Neural progenitor cell (in vitro differentiated cells): ENCODE results near the gene KIF4A.

Experiments used
- CTCF ChIP-seq: fragments of 200-600 bp; sonication (generic); IDR thresholded peaks from 2 replicates; pipeline ENCODE4 v1.5.1; 2017; ENCODE audit warnings: antibody characterized with exemption, mild to moderate bottlenecking
- EZH2 ChIP-seq: fragments of 200-600 bp; sonication (generic); IDR thresholded peaks from 2 replicates; pipeline ENCODE4 v1.6.1; 2017; ENCODE audit warnings: antibody characterized with exemption, mild to moderate bottlenecking, moderate library complexity
- EZH2phosphoT487 ChIP-seq: fragments of 200-600 bp; sonication (generic); IDR thresholded peaks from 2 replicates; pipeline ENCODE4 v1.6.1; 2017; ENCODE audit warnings: antibody characterized with exemption

DNA sequence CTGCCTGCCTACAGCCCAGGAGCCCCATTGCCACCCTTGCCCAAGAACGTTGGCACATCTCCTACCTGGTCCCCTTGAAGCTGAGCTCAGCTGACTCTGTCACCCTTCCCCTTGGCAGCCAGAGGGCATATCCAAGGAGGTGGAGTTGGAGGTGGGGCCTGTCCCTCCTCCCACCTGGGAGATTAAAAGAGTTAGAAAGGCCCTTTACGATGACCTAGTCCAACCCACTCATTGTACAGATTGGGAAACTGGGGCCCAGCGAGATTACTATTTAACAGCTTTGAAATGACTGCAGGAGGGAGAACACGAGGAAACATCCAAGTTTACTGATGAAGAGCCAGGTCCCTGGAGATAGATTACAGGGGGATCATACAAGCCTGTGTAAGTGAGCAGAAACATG lies 29.8 kb upstream of the KIF4A start, which contains the start of gene P2RY4:
- TF ChIP-seq EZH2phosphoT487 (no peak), CTCF (no peak), EZH2 (no peak)
